K562 (cell line): ENCODE measurements around the gene TLE3.

Experiments
- FOSL1 ChIP-seq: fragments of 200-800 bp; sonication (Bioruptor generic); conservative IDR thresholded peaks from 2 replicates; pipeline ENCODE4 v1.6.1; 2016; ENCODE audit warnings: missing genetic modification characterization, missing compliant biosample characterization
- RHOXF2B ChIP-seq: fragments of 250-450 bp; sonication (Bioruptor Pico); conservative IDR thresholded peaks from 2 replicates; pipeline ENCODE4 v1.5.1; 2021
- TRIM24 ChIP-seq, 2 experiments: fragments of 450-650 bp; IDR thresholded peaks; 2 replicates each; pipeline ENCODE4 v1.6.1; 2016
- ZNF431 ChIP-seq: sonication (generic); formaldehyde crosslinking; IDR thresholded peaks from 2 replicates; pipeline ENCODE4 v1.8.0; 2022; ENCODE audit warnings: mild to moderate bottlenecking, missing genetic modification reagents
- TF ChIP-seq, protein P1 (sequence below): sonication (generic); formaldehyde crosslinking; IDR thresholded peaks from 2 replicates; pipeline ENCODE4 v1.8.1; 2023; ENCODE audit warnings: mild to moderate bottlenecking, missing genetic modification reagents

DNA sequence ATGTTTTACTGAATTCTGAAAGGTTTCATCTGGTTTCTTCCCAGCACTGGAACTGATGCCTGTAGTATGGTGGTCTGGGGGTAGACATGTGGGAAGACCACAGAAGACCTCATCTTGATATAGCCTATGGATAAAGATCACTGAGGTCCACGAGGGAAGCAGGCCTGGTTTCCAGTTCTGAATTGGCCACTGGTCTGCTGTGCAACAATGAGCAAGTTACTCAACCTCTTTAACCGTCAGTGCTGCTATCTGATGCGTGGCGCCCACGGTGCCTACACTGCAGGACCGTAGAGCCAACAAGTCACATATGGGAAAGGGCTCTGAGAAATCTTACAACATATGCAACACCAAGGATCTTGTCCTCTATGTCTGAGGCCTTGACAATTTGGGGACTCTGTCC, 13.3 kb downstream of the TLE3 start:
- TF ChIP-seq FOSL1 (no peak), ZNF431 (no peak), TRIM24 (IDR thresholded peaks at IDR 0.05) (no peak), RHOXF2B (no peak)
- TF ChIP-seq, protein P1, sequence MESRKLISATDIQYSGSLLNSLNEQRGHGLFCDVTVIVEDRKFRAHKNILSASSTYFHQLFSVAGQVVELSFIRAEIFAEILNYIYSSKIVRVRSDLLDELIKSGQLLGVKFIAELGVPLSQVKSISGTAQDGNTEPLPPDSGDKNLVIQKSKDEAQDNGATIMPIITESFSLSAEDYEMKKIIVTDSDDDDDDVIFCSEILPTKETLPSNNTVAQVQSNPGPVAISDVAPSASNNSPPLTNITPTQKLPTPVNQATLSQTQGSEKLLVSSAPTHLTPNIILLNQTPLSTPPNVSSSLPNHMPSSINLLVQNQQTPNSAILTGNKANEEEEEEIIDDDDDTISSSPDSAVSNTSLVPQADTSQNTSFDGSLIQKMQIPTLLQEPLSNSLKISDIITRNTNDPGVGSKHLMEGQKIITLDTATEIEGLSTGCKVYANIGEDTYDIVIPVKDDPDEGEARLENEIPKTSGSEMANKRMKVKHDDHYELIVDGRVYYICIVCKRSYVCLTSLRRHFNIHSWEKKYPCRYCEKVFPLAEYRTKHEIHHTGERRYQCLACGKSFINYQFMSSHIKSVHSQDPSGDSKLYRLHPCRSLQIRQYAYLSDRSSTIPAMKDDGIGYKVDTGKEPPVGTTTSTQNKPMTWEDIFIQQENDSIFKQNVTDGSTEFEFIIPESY: no peak
